Uterus (tissue), 4 donors: ENCODE results near the gene PXK. TPM values are rescaled to one million over a fixed set of nuclear protein-coding genes. Genes with fewer than 3 reads are reported as not detected.

ENCODE experiments used
- DNase-seq, 2 donors: peaks; one replicate each; pipeline ENCODE4 v3.0.0-alpha.2; 2019 to 2020
- H3K27ac ChIP-seq, 2 donors: fragments of 200-600 bp; sonication (generic); 1 replicate in 1 of 2; 2 replicates in 1 of 2; pipeline ENCODE4 v1.5.1; 2016 to 2018
- H3K27me3 ChIP-seq, 2 donors: fragments of 200-600 bp; sonication (generic); one replicate each; pipeline ENCODE4 v1.5.1; 2018 to 2019; ENCODE audit warnings: control low read depth in 1 of 2
- H3K36me3 ChIP-seq, 2 donors: fragments of 200-600 bp; sonication (generic); one replicate each; pipeline ENCODE4 v1.5.1; 2019; ENCODE audit warnings: control low read depth in 1 of 2
- H3K4me1 ChIP-seq, 2 donors: fragments of 200-600 bp; sonication (generic); one replicate each; pipeline ENCODE4 v1.5.1; 2018 to 2019; ENCODE audit warnings: control low read depth in 1 of 2
- H3K4me3 ChIP-seq, 2 donors: fragments of 200-600 bp; sonication (generic); 1 replicate in 1 of 2; 2 replicates in 1 of 2; pipeline ENCODE4 v1.5.1; 2018 to 2019; ENCODE audit warnings: mild to moderate bottlenecking in 1 of 2
- H3K9me3 ChIP-seq, 2 donors: fragments of 200-600 bp; sonication (generic); one replicate each; pipeline ENCODE4 v1.5.1; 2019; ENCODE audit warnings: control low read depth in 1 of 2
- CTCF ChIP-seq, 4 experiments: fragments of 200-600 bp in 2 of 4; fragments of 450-650 bp in 2 of 4; sonication (generic) in 2 of 4; IDR thresholded peaks; one replicate each; pipeline ENCODE4 v1.5.1; 2016 to 2019; ENCODE audit warnings: antibody characterized with exemption in 4 of 4, mild to moderate bottlenecking in 2 of 4, moderate library complexity in 1 of 4
- POLR2A ChIP-seq, 2 donors: fragments of 450-650 bp; IDR thresholded peaks; one replicate each; pipeline ENCODE4 v1.6.1; 2016; ENCODE audit warnings: antibody characterized with exemption in 2 of 2, mild to moderate bottlenecking in 1 of 2, moderate library complexity in 1 of 2
- intact Hi-C: fragments of 100-400 bp; cut with DNase I; formaldehyde crosslinking; loops from one replicate; pipeline ENCODE4 v1.15.1; 2023; ENCODE audit warnings: low total_unique reads
- total RNA-seq, 4 donors: library from RNA; depleted of rRNA in 3 of 4; stranded (reverse); fragments of >200 nt in 3 of 4; gene quantifications; one replicate each; pipeline versions ENCODE4 v1.1.0 to v1.2.4, GENCODE V29; 2014 to 2023
- donor health status: DM: yes; HTN: yes; CAD: no.

The PXK gene
- total RNA-seq, 4 donors from 2014 or later = 15.1 to 50.5 (median 41.1) TPM

- H3K4me3 ChIP-seq = no peak overlapping the region
- no peak overlapping the region for H3K27ac ChIP-seq
- no peaks in the 10 kb centered on the region for H3K4me1 ChIP-seq
- H3K36me3 ChIP-seq = no peaks in the 10 kb centered on the region
- intact Hi-C loops = no loop called here
- no peak for TF ChIP-seq CTCF (IDR thresholded peaks at IDR 0.05)
- no peak for TF ChIP-seq POLR2A (IDR thresholded peaks at IDR 0.05)
- DNase-seq = no peak
- H3K9me3 ChIP-seq = no peaks in the 10 kb centered on the region
- H3K27me3 ChIP-seq = no peaks in the 10 kb centered on the region
Measured at GRCh38 chr3:58408906-58409305, 76.2 kb downstream of the PXK start.

GRCh38 chr3:58409663-58410062 is 77.0 kb downstream of the PXK start:
- Histone ChIP-seq H3K9me3 (no peaks in the 10 kb centered on the region), H3K4me1 (no peaks in the 10 kb centered on the region), H3K27me3 (no peaks in the 10 kb centered on the region), H3K27ac (no peak overlapping the region), H3K36me3 (no peaks in the 10 kb centered on the region), H3K4me3 (no peak overlapping the region)
- intact Hi-C loops = loop anchor here (5.0 kb wide), 1 partner anchor 87 kb away; no protein-coding TSS in a partner anchor
- no peak for DNase-seq
- TF ChIP-seq POLR2A (IDR thresholded peaks at IDR 0.05) (no peak), CTCF (IDR thresholded peaks at IDR 0.05) (no peak)

DNA sequence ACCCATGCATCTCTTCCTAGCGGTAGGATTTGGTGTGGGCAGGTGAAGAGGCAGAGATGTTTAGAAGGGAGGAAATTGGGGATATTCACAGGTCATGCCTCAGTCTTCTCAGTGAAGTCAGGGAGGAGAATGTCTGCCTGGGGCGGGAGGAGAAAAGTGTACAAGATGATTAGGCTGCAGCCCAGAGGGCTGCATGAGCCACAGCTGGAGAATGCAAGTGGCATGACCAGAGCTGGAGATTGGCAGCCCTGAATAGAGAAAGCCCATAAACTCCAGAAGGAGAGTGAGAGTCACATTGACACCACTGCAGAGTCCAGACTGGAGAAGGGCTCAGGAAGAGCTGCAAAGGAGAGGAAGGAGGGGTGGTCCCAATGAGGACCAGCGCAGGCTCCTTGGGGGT is 78.3 kb downstream of the PXK start:
- Histone ChIP-seq H3K9me3 (no peaks in the 10 kb centered on the region), H3K4me3 (no peak overlapping the region), H3K27me3 (no peaks in the 10 kb centered on the region), H3K36me3 (no peaks in the 10 kb centered on the region), H3K27ac (no peak overlapping the region), H3K4me1 (no peaks in the 10 kb centered on the region)
- intact Hi-C loops = loop anchor here (5.0 kb wide), 1 partner anchor 89 kb away; no protein-coding TSS in a partner anchor
- DNase-seq = no peak
- TF ChIP-seq CTCF (IDR thresholded peaks at IDR 0.05) (no peak), POLR2A (IDR thresholded peaks at IDR 0.05) (no peak)

GRCh38 chr3:58411851-58412830 is 79.4 kb downstream of the PXK start:
- Histone ChIP-seq H3K4me1 (no peaks in the 10 kb centered on the region), H3K4me3 (no peak overlapping the region), H3K27me3 (no peaks in the 10 kb centered on the region), H3K36me3 (no peaks in the 10 kb centered on the region), H3K9me3 (no peaks in the 10 kb centered on the region), H3K27ac (no peak overlapping the region)
- no peak for DNase-seq
- TF ChIP-seq POLR2A (IDR thresholded peaks at IDR 0.05) (no peak), CTCF (IDR thresholded peaks at IDR 0.05) (no peak)
- intact Hi-C loops = loop anchor here (5.0 kb wide), 1 partner anchor 90 kb away; no protein-coding TSS in a partner anchor
